KMS-11 (cell line): Measurements from ENCODE around the gene SNX3.
A peak's percentile ranks its signal among the peaks of the same experiment; 100 is the strongest.
"Not testable (repeated sequence)": the region's sequence is repeated elsewhere in the genome, so short reads cannot be mapped to it uniquely, and the experiment has no call there.

ENCODE experiments used
- H2AFZ ChIP-seq: fragments of 200-600 bp; sonication (generic); 2 replicates; pipeline ENCODE4 v1.6.1; 2016; ENCODE audit warnings: antibody characterized with exemption, mixed run types, low read depth
- H3K27ac ChIP-seq: fragments of 200-600 bp; sonication (generic); 2 replicates; pipeline ENCODE4 v1.6.1; 2016; ENCODE audit warnings: mild to moderate bottlenecking, mixed run types
- H3K27me3 ChIP-seq: fragments of 200-600 bp; sonication (generic); 2 replicates; pipeline ENCODE4 v1.6.1; 2017; ENCODE audit warnings: mild to moderate bottlenecking, low read depth, mixed run types, moderate library complexity; ENCODE audit not compliant: insufficient read depth
- H3K36me3 ChIP-seq: fragments of 200-600 bp; sonication (generic); 2 replicates; pipeline ENCODE4 v1.6.1; 2017; ENCODE audit warnings: mild to moderate bottlenecking, mixed run types; ENCODE audit not compliant: insufficient read depth
- H3K4me1 ChIP-seq: fragments of 200-600 bp; sonication (generic); 2 replicates; pipeline ENCODE4 v1.6.1; 2016; ENCODE audit warnings: mild to moderate bottlenecking, low read depth, mixed run types; ENCODE audit not compliant: poor library complexity, severe bottlenecking
- H3K4me2 ChIP-seq: fragments of 200-600 bp; sonication (generic); 2 replicates; pipeline ENCODE4 v1.7.0; 2016; ENCODE audit warnings: mild to moderate bottlenecking, mixed run types
- H3K4me3 ChIP-seq: fragments of 200-600 bp; sonication (generic); IDR thresholded peaks from 2 replicates; pipeline ENCODE4 v1.6.1; 2017; ENCODE audit warnings: low read depth, low read length, mixed read lengths; ENCODE audit not compliant: insufficient read depth
- H3K79me2 ChIP-seq: fragments of 200-600 bp; sonication (generic); 2 replicates; pipeline ENCODE4 v1.6.1; 2016; ENCODE audit warnings: low read depth, mixed run types; ENCODE audit not compliant: insufficient read depth
- H3K9ac ChIP-seq: fragments of 200-600 bp; sonication (generic); 2 replicates; pipeline ENCODE4 v1.6.1; 2016; ENCODE audit warnings: mild to moderate bottlenecking, mixed run types
- H4K20me1 ChIP-seq: fragments of 200-600 bp; sonication (generic); 2 replicates; pipeline ENCODE4 v1.6.1; 2016; ENCODE audit warnings: mild to moderate bottlenecking, mixed run types; ENCODE audit not compliant: insufficient read depth
- CTCF ChIP-seq: fragments of 200-600 bp; sonication (generic); conservative IDR thresholded peaks from 2 replicates; pipeline ENCODE4 v1.6.1; 2017; ENCODE audit warnings: low read depth, mild to moderate bottlenecking, antibody characterized with exemption, low read length, moderate library complexity, mixed read lengths

The SNX3 gene

GRCh38 chr6:108295676-108296075 is 34.8 kb upstream of the SNX3 start:
- H3K79me2 ChIP-seq, result no peaks in the 10 kb centered on the region
- peaks cover 8% of the 10 kb centered on the region for H3K4me1 ChIP-seq
- no peak overlapping the region for H3K4me3 ChIP-seq
- peak overlapping the region; percentile 94 for H2AFZ ChIP-seq
- peak overlapping the region; percentile 97 for H3K27ac ChIP-seq
- H4K20me1 ChIP-seq, result no peaks in the 10 kb centered on the region
- H3K4me2 ChIP-seq, result peak overlapping the region; percentile 76
- peak overlapping the region; percentile 99 for H3K9ac ChIP-seq
- no peaks in the 10 kb centered on the region for H3K36me3 ChIP-seq
- TF ChIP-seq CTCF, result no peak
- no peaks in the 10 kb centered on the region for H3K27me3 ChIP-seq

- Histone ChIP-seq H3K27me3 (no peaks in the 10 kb centered on the region), H2AFZ (peak within 1 kb of the TSS; percentile 94), H3K4me3 (peak within 1 kb of the TSS; percentile 52), H4K20me1 (no peaks in the 10 kb centered on the region), H3K4me1 (peaks cover 8% of the 10 kb centered on the region), H3K4me2 (peak within 1 kb of the TSS; percentile 76), H3K9ac (peak within 1 kb of the TSS; percentile 99), H3K27ac (peak within 1 kb of the TSS; percentile 97), H3K79me2 (no peaks in the 10 kb centered on the region), H3K36me3 (no peaks in the 10 kb centered on the region)
- no peak for TF ChIP-seq CTCF
Observed at GRCh38 chr6:108294727-108295625, 34.1 kb upstream of the SNX3 start, which contains the start of gene AFG1L. AFG1L (plus strand) TSS chr6:108295054; CDS start chr6:108295080, 26 bp downstream.

DNA sequence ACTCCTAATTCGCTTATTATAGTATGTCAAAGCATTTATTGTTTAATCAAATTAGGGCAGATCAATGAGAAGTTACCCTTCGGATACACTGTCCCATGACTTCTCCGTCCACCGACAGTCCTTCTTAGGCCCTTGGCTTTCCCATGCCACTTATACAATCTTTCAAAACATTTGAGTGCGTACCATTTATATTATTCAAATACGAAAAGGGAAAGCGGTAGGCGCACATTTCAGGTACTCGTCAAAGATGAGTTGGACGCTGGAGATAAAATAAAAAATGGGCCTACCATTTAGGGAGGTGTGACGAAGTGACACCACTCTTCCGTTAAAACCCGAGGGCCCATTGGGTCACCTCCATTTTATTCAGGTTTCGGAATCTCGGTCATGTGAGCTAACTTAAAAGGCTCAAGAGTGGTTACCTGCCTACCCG is 33.5 kb upstream of the SNX3 start:
- peak overlapping the region; percentile 99; the same call in 1 of the 2 replicates for H3K9ac ChIP-seq
- H3K4me1 ChIP-seq, result peaks cover 8% of the 10 kb centered on the region
- peak overlapping the region; percentile 76; the same call in 1 of the 2 replicates for H3K4me2 ChIP-seq
- H3K36me3 ChIP-seq, result no peaks in the 10 kb centered on the region
- no peaks in the 10 kb centered on the region for H3K27me3 ChIP-seq
- peak overlapping the region; percentile 94 for H2AFZ ChIP-seq
- H3K27ac ChIP-seq, result peak overlapping the region; percentile 97
- H3K4me3 ChIP-seq, result peak overlapping the region; percentile 52
- H4K20me1 ChIP-seq, result no peaks in the 10 kb centered on the region
- H3K79me2 ChIP-seq, result no peaks in the 10 kb centered on the region
- TF ChIP-seq CTCF, result no peak

GRCh38 chr6:108293527-108294296 is 32.9 kb upstream of the SNX3 start:
- peak overlapping the region; percentile 76; the same call in 1 of the 2 replicates for H3K4me2 ChIP-seq
- H4K20me1 ChIP-seq, result no peaks in the 10 kb centered on the region
- H3K79me2 ChIP-seq, result no peaks in the 10 kb centered on the region
- no peaks in the 10 kb centered on the region for H3K27me3 ChIP-seq
- H3K4me1 ChIP-seq, result peaks cover 8% of the 10 kb centered on the region
- H3K27ac ChIP-seq, result no peak overlapping the region; the same call in 1 of the 2 replicates
- H3K36me3 ChIP-seq, result no peaks in the 10 kb centered on the region
- peak overlapping the region; percentile 94 for H2AFZ ChIP-seq
- H3K9ac ChIP-seq, result no peak overlapping the region
- no peak for TF ChIP-seq CTCF
- no peak overlapping the region for H3K4me3 ChIP-seq

GRCh38 chr6:108292561-108292960 is 31.7 kb upstream of the SNX3 start:
- not testable (repeated sequence) for H4K20me1 ChIP-seq, H3K36me3 ChIP-seq, H3K4me1 ChIP-seq, H3K4me2 ChIP-seq, H2AFZ ChIP-seq, H3K9ac ChIP-seq, H3K79me2 ChIP-seq, H3K27me3 ChIP-seq, H3K27ac ChIP-seq, H3K4me3 ChIP-seq
